Panc1 (cell line): Measurements from ENCODE around the gene MAN2B1. TPM values are rescaled to one million over a fixed set of nuclear protein-coding genes. Genes with fewer than 3 reads are reported as not detected.

Experiments used
- ATAC-seq: fragments of 200-7000 bp; cut with Tn5 transposase; 2 replicates; pipeline ENCODE4 v1.9.1; 2020; ENCODE audit warnings: mild to moderate bottlenecking, moderate library complexity
- BruUV-seq: library from RNA; stranded (reverse); fragments of 400-500 nt; replicated peaks from 2 replicates; lab custom pipeline; 2021; lab: Mats Ljungman, UMichigan
- CTCF ChIA-PET: fragments of 300-600 bp; sonication (Branson Sonifier 250); formaldehyde crosslinking; loops from one replicate; lab custom pipeline; 2022; ENCODE audit warnings: antibody characterized with exemption; lab: Charles Lee
- POLR2A ChIA-PET: fragments of 300-600 bp; sonication (Branson Sonifier 250); formaldehyde crosslinking; loops from one replicate; lab custom pipeline; 2022; ENCODE audit warnings: antibody characterized with exemption; lab: Charles Lee
- DNase-seq: peaks from one replicate; pipeline ENCODE4 v3.0.0-alpha.2; 2010; ENCODE audit warnings: low read depth, low spot score
- H3K27ac ChIP-seq: 2 replicates; pipeline ENCODE4 v1.5.1; 2011; ENCODE audit warnings: mild to moderate bottlenecking, low read length, inconsistent platforms
- H3K27me3 ChIP-seq: fragments of 200-500 bp; sonication (Bioruptor generic); 2 replicates; pipeline ENCODE4 v1.6.0; 2014; ENCODE audit warnings: low read length, inconsistent platforms; ENCODE audit not compliant: control insufficient read depth, insufficient read depth
- H3K36me3 ChIP-seq: fragments of 200-500 bp; sonication (Bioruptor generic); 2 replicates; pipeline ENCODE4 v1.5.1; 2014; ENCODE audit warnings: inconsistent platforms, mild to moderate bottlenecking, low read length, moderate library complexity; ENCODE audit not compliant: control insufficient read depth, insufficient read depth
- H3K4me1 ChIP-seq: 2 replicates; pipeline ENCODE4 v1.5.1; 2011; ENCODE audit warnings: inconsistent platforms, mild to moderate bottlenecking, low read length, moderate library complexity; ENCODE audit not compliant: control insufficient read depth, insufficient read depth
- H3K4me3 ChIP-seq, 2 experiments: 2 replicates each; pipeline ENCODE4 v1.5.1; 2011 to 2012; ENCODE audit warnings: low read depth in 2 of 2, low read length in 2 of 2, mild to moderate bottlenecking in 2 of 2, inconsistent platforms in 1 of 2, moderate library complexity in 1 of 2
- H3K9me3 ChIP-seq: fragments of 200-500 bp; sonication (Bioruptor generic); 2 replicates; pipeline ENCODE4 v1.5.1; 2014; ENCODE audit warnings: low read depth, mild to moderate bottlenecking, inconsistent platforms, low read length, moderate library complexity; ENCODE audit not compliant: control insufficient read depth, insufficient read depth
- POLR2AphosphoS5 ChIP-seq: IDR thresholded peaks from 2 replicates; pipeline ENCODE4 v1.6.1; 2012; ENCODE audit warnings: mild to moderate bottlenecking, low read depth, low read length, moderate library complexity
- REST ChIP-seq, 2 experiments: IDR thresholded peaks; 2 replicates each; pipeline ENCODE4 v1.6.1; 2011 to 2012; ENCODE audit warnings: low read depth in 2 of 2, control low read depth in 1 of 2, low read length in 1 of 2, mild to moderate bottlenecking in 1 of 2, moderate library complexity in 1 of 2; ENCODE audit not compliant: insufficient read depth in 1 of 2
- SIN3A ChIP-seq: IDR thresholded peaks from 2 replicates; pipeline ENCODE4 v1.6.1; 2012; ENCODE audit warnings: low read depth, mild to moderate bottlenecking, low read length, moderate library complexity, borderline replicate concordance; ENCODE audit not compliant: insufficient read depth
- TCF7L2 ChIP-seq: IDR thresholded peaks from 2 replicates; pipeline ENCODE4 v1.6.1; 2011; ENCODE audit warnings: mild to moderate bottlenecking, low read depth, low read length, inconsistent platforms
- in situ Hi-C: cut with HindIII; loops from 2 replicates; pipeline ENCODE4 v1.10.0; 2016; ENCODE audit warnings: low sequenced_read_pairs, low pct_unique_long_range_greater_than_20kb
- intact Hi-C: fragments of 100-400 bp; cut with micrococcal nuclease; formaldehyde crosslinking; loops from one replicate; pipeline ENCODE4 v1.10.0; 2022; ENCODE audit not compliant: unreplicated experiment
- total RNA-seq: library from RNA; stranded (reverse); gene quantifications from one replicate; pipeline ENCODE4 v1.2.1, GENCODE V29; 2021; ENCODE audit not compliant: unreplicated experiment
- TF ChIP-seq, protein P1 (sequence below): fragments of 450-650 bp; IDR thresholded peaks from 2 replicates; pipeline ENCODE4 v1.5.1; 2017; ENCODE audit warnings: mild to moderate bottlenecking

MAN2B1 gene
- total RNA-seq, 1 experiment from 2014 or later, result 43.0 TPM

DNA sequence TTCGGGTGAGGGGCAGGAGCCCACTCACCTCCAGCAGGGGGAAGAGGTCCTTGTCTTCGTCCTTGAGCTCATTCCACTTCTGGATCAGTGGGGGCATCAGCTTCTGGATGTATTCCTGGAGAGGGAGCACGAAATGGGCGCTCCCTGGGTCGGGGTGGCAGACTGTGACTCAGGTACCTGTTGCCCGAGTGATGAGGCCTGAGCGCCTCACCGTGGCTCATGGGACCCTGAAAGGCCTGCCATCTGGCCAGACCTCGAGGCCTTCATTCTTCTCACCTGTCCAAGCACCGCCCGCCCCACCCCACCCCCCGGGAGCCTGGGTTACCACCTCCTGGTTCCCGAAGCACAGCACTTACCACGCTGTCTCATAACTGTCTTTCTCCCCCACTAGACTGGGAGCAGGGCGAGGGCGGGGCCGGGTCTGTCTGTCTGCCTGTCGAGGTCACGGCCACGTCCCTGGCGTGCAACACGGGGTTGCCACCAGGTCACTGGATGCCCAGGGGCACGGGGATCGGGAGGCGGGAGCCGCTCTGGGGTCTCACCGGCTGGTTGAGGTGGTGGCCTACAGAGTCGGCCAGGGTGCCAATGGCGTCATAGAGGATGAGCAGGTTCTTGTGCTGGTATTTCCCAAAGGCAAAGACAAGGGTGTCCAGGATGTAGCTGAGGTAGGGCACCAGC, 39.3 kb upstream of the MAN2B1 start:
- POLR2A ChIA-PET, result no interaction called here
- no peak for TF ChIP-seq POLR2AphosphoS5
- no peak for TF ChIP-seq REST (IDR thresholded peaks at IDR 0.05; ENCODE audit: insufficient read depth in 1 of 2, low read depth in 2 of 2, low read length in 1 of 2)
- TF ChIP-seq SIN3A, result no peak
- Histone ChIP-seq H3K36me3 (peaks cover 12% of the 10 kb centered on the region), H3K27me3 (no peaks in the 10 kb centered on the region), H3K4me3 (no peak overlapping the region), H3K9me3 (no peaks in the 10 kb centered on the region), H3K4me1 (no peaks in the 10 kb centered on the region), H3K27ac (no peak overlapping the region)
- in situ Hi-C loops, result no loop called here
- ATAC-seq (no peak; the same call in 1 of the 2 replicates), DNase-seq (no peak)
- CTCF ChIA-PET, result no interaction called here
- intact Hi-C loops, result no loop called here
- BruUV-seq, result no TSS peak

GRCh38 chr19:12705169-12705568, 38.6 kb upstream of the MAN2B1 start:
- Histone ChIP-seq H3K9me3 (no peaks in the 10 kb centered on the region), H3K27ac (no peak overlapping the region), H3K27me3 (no peaks in the 10 kb centered on the region), H3K4me3 (no peak overlapping the region), H3K36me3 (peaks cover 8% of the 10 kb centered on the region; the same call in 1 of the 2 replicates), H3K4me1 (no peaks in the 10 kb centered on the region)
- CTCF ChIA-PET, result no interaction called here
- ATAC-seq (no peak), DNase-seq (no peak)
- POLR2A ChIA-PET, result no interaction called here
- TF ChIP-seq, protein P1, sequence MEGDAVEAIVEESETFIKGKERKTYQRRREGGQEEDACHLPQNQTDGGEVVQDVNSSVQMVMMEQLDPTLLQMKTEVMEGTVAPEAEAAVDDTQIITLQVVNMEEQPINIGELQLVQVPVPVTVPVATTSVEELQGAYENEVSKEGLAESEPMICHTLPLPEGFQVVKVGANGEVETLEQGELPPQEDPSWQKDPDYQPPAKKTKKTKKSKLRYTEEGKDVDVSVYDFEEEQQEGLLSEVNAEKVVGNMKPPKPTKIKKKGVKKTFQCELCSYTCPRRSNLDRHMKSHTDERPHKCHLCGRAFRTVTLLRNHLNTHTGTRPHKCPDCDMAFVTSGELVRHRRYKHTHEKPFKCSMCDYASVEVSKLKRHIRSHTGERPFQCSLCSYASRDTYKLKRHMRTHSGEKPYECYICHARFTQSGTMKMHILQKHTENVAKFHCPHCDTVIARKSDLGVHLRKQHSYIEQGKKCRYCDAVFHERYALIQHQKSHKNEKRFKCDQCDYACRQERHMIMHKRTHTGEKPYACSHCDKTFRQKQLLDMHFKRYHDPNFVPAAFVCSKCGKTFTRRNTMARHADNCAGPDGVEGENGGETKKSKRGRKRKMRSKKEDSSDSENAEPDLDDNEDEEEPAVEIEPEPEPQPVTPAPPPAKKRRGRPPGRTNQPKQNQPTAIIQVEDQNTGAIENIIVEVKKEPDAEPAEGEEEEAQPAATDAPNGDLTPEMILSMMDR, result no peak
- TF ChIP-seq SIN3A (no peak), POLR2AphosphoS5 (no peak), REST (IDR thresholded peaks at IDR 0.05; ENCODE audit: insufficient read depth in 1 of 2, low read depth in 2 of 2, low read length in 1 of 2) (no peak), TCF7L2 (no peak)
- BruUV-seq, result no TSS peak
- in situ Hi-C loops, result no loop called here
- intact Hi-C loops, result no loop called here
